ENCODE measurements around the gene TRIM7. TPM values are rescaled to one million over a fixed set of nuclear protein-coding genes. Genes with fewer than 3 reads are reported as not detected.
"Not testable (repeated sequence)": the region's sequence is repeated elsewhere in the genome, so short reads cannot be mapped to it uniquely, and the experiment has no call there.

Gene TRIM7
- total RNA-seq, 4 donors from 2014 or later: 44.8 to 80.6 (median 54.5) TPM

- WGBS, 2 donors: 40 to 72% methylated on average over 3 of the region's 3 CpGs
Measured at GRCh38 chr5:181171782-181172181, 33.2 kb downstream of the TRIM7 start.

GRCh38 chr5:181170996-181171395, 34.0 kb downstream of the TRIM7 start:
- DNase-seq: no peak
- Histone ChIP-seq H3K9me3 (no peaks in the 10 kb centered on the region), H3K4me1 (peaks cover 0 to 39% (median 5%) of the 10 kb centered on the region in 3 donors), H3K4me3 (no peak overlapping the region), H3K27ac (no peak overlapping the region), H3K27me3 (peaks cover 0 to 99% (median 15%) of the 10 kb centered on the region in 4 donors), H3K36me3 (no peaks in the 10 kb centered on the region)
- no peak for TF ChIP-seq POLR2A (IDR thresholded peaks at IDR 0.05)
- TF ChIP-seq CTCF (IDR thresholded peaks at IDR 0.05): no peak
- intact Hi-C loops (cut with DNase I): no loop called here
- 44 to 57% methylated on average over 6 of the region's 6 CpGs for WGBS, 2 donors

More at GRCh38 chr5:181171782-181172181, 33.2 kb downstream of the TRIM7 start:
- no peaks in the 10 kb centered on the region for H3K9me3 ChIP-seq
- peaks cover 0 to 99% (median 15%) of the 10 kb centered on the region in 4 donors for H3K27me3 ChIP-seq
- DNase-seq: no peak
- no peaks in the 10 kb centered on the region for H3K36me3 ChIP-seq
- H3K4me3 ChIP-seq: no peak overlapping the region
- no peak overlapping the region for H3K27ac ChIP-seq
- TF ChIP-seq POLR2A (IDR thresholded peaks at IDR 0.05) (no peak), CTCF (IDR thresholded peaks at IDR 0.05) (no peak)
- intact Hi-C loops (cut with DNase I): no loop called here
- H3K4me1 ChIP-seq: peaks cover 0 to 39% (median 5%) of the 10 kb centered on the region in 3 donors

GRCh38 chr5:181170237-181170825, 34.7 kb downstream of the TRIM7 start:
- Histone ChIP-seq H3K4me1 (peaks cover 0 to 39% (median 5%) of the 10 kb centered on the region in 3 donors), H3K36me3 (no peaks in the 10 kb centered on the region), H3K27ac (no peak overlapping the region), H3K9me3 (no peaks in the 10 kb centered on the region), H3K4me3 (peak overlapping the region in 1 of 4 donors; percentile 9), H3K27me3 (peaks cover 0 to 100% (median 15%) of the 10 kb centered on the region in 4 donors)
- 17 to 41% methylated on average over 13 to 19 of the region's 33 CpGs for WGBS, 2 donors
- DNase-seq: no peak
- no peak for TF ChIP-seq CTCF (IDR thresholded peaks at IDR 0.05)
- TF ChIP-seq POLR2A (IDR thresholded peaks at IDR 0.05): no peak
- intact Hi-C loops (cut with DNase I): no loop called here

GRCh38 chr5:181169459-181170236, 35.3 kb downstream of the TRIM7 start:
- H3K4me1 ChIP-seq: peaks cover 0 to 39% (median 5%) of the 10 kb centered on the region in 3 donors
- H3K27ac ChIP-seq; H3K36me3 ChIP-seq; intact Hi-C loops (cut with DNase I); DNase-seq; H3K9me3 ChIP-seq: not testable (repeated sequence)
- H3K4me3 ChIP-seq: peak overlapping the region in 2 of 4 donors; percentile 9 to 33
- 4 to 11% methylated on average over 31 to 42 of the region's 50 CpGs for WGBS, 2 donors
- peaks cover 0 to 100% (median 16%) of the 10 kb centered on the region in 4 donors for H3K27me3 ChIP-seq

GRCh38 chr5:181168595-181169118, 36.3 kb downstream of the TRIM7 start:
- DNase-seq: no peak
- Histone ChIP-seq H3K36me3 (no peaks in the 10 kb centered on the region), H3K4me3 (no peak overlapping the region), H3K27me3 (peaks cover 0 to 99% (median 17%) of the 10 kb centered on the region in 4 donors), H3K4me1 (peaks cover 0 to 34% (median 5%) of the 10 kb centered on the region in 3 donors), H3K27ac (no peak overlapping the region), H3K9me3 (no peaks in the 10 kb centered on the region)
- intact Hi-C loops (cut with DNase I): no loop called here
- WGBS, 2 donors: 24 to 36% methylated on average over 14 of the region's 14 CpGs
- TF ChIP-seq CTCF (IDR thresholded peaks at IDR 0.05): no peak
- TF ChIP-seq POLR2A (IDR thresholded peaks at IDR 0.05): no peak

Data from esophagus squamous epithelium (tissue), 5 donors.